ENCODE measurements around the gene TLDC2. TPM values are rescaled to one million over a fixed set of nuclear protein-coding genes. Genes with fewer than 3 reads are reported as not detected.

The TLDC2 gene
- polyA plus RNA-seq, 1 donor from 2014 or later = not detected

GRCh38 chr20:36861875-36862801 lies 13.8 kb upstream of the TLDC2 start:
- Histone ChIP-seq H3K4me2 (ENCODE audit: low read length) (peak overlapping the region; percentile 86), H3K9me2 (ENCODE audit: insufficient read depth, low read length) (no peaks in the 10 kb centered on the region), H3K9me3 (ENCODE audit: low read length) (no peaks in the 10 kb centered on the region), H3K4me3 (ENCODE audit: low read length) (peak overlapping the region; percentile 88), H3K27ac (ENCODE audit: low read length) (peak overlapping the region; percentile 9), H3F3A (ENCODE audit: insufficient read depth, low read length, poor library complexity, severe bottlenecking) (no peaks in the 10 kb centered on the region), H3K79me2 (replicated peaks; ENCODE audit: insufficient read depth, low read length) (peaks cover 53% of the 10 kb centered on the region), H3K36me3 (ENCODE audit: insufficient read depth, low read length) (no peaks in the 10 kb centered on the region), H3K27me3 (ENCODE audit: insufficient read depth, low read depth, low read length) (no peaks in the 10 kb centered on the region), H2AFZ (ENCODE audit: low read depth, low read length) (no peak overlapping the region), H3K9ac (ENCODE audit: low read length) (peak overlapping the region; percentile 80), H4K20me1 (ENCODE audit: insufficient read depth) (peaks cover 45% of the 10 kb centered on the region)
- no peak for TF ChIP-seq SMC3 (conservative IDR thresholded peaks at IDR 0.05; ENCODE audit: poor library complexity)
- no peak for TF ChIP-seq RAD21 (conservative IDR thresholded peaks at IDR 0.05)

- H3K4me3 ChIP-seq (ENCODE audit: low read length) = peak overlapping the region; percentile 88
- H3K36me3 ChIP-seq (ENCODE audit: insufficient read depth, low read length) = no peaks in the 10 kb centered on the region
- no peaks in the 10 kb centered on the region for H3F3A ChIP-seq (ENCODE audit: insufficient read depth, low read length, poor library complexity, severe bottlenecking)
- H3K79me2 ChIP-seq (replicated peaks; ENCODE audit: insufficient read depth, low read length) = peaks cover 43% of the 10 kb centered on the region
- no peak overlapping the region for H2AFZ ChIP-seq (ENCODE audit: low read depth, low read length)
- TF ChIP-seq EZH2 (IDR thresholded peaks at IDR 0.05; ENCODE audit: borderline replicate concordance, insufficient read depth, low read length, poor library complexity, severe bottlenecking) = no peak
- no peaks in the 10 kb centered on the region for H3K9me3 ChIP-seq (ENCODE audit: low read length)
- H3K27ac ChIP-seq (ENCODE audit: low read length) = no peak overlapping the region
- no peak overlapping the region for H3K4me2 ChIP-seq (ENCODE audit: low read length)
- H3K27me3 ChIP-seq (ENCODE audit: insufficient read depth, low read depth, low read length) = no peaks in the 10 kb centered on the region
- H3K9me2 ChIP-seq (ENCODE audit: insufficient read depth, low read length) = no peaks in the 10 kb centered on the region
- H4K20me1 ChIP-seq (ENCODE audit: insufficient read depth) = peaks cover 36% of the 10 kb centered on the region
- H3K9ac ChIP-seq (ENCODE audit: low read length) = peak overlapping the region; percentile 80
Measured at GRCh38 chr20:36862857-36863668, 12.9 kb upstream of the TLDC2 start.

- Histone ChIP-seq H3K9ac (ENCODE audit: low read length) (no peak overlapping the region), H3K27ac (ENCODE audit: low read length) (no peak overlapping the region), H3K4me2 (ENCODE audit: low read length) (no peak overlapping the region)
Measured at GRCh38 chr20:36865076-36865860, 10.7 kb upstream of the TLDC2 start.

More at GRCh38 chr20:36865076-36865860, 10.7 kb upstream of the TLDC2 start:
- no peak overlapping the region for H2AFZ ChIP-seq (ENCODE audit: low read depth, low read length)
- no peaks in the 10 kb centered on the region for H3K9me2 ChIP-seq (ENCODE audit: insufficient read depth, low read length)
- H3K27me3 ChIP-seq (ENCODE audit: insufficient read depth, low read depth, low read length) = no peaks in the 10 kb centered on the region
- H3K79me2 ChIP-seq (replicated peaks; ENCODE audit: insufficient read depth, low read length) = peaks cover 24% of the 10 kb centered on the region
- H3K4me3 ChIP-seq (ENCODE audit: low read length) = no peak overlapping the region
- no peaks in the 10 kb centered on the region for H3F3A ChIP-seq (ENCODE audit: insufficient read depth, low read length, poor library complexity, severe bottlenecking)
- no peak for TF ChIP-seq REST (IDR thresholded peaks at IDR 0.05; ENCODE audit: borderline replicate concordance)
- TF ChIP-seq SMC3 (conservative IDR thresholded peaks at IDR 0.05; ENCODE audit: poor library complexity) = no peak
- TF ChIP-seq EP300 (conservative IDR thresholded peaks at IDR 0.05; ENCODE audit: poor library complexity, severe bottlenecking) = no peak
- TF ChIP-seq EZH2 (IDR thresholded peaks at IDR 0.05; ENCODE audit: borderline replicate concordance, insufficient read depth, low read length, poor library complexity, severe bottlenecking) = no peak
- TF ChIP-seq RAD21 (conservative IDR thresholded peaks at IDR 0.05) = no peak
- no peak for TF ChIP-seq POLR2AphosphoS5 (IDR thresholded peaks at IDR 0.05)
- no peak for TF ChIP-seq MXI1 (conservative IDR thresholded peaks at IDR 0.05; ENCODE audit: poor library complexity, severe bottlenecking)
- TF ChIP-seq, protein P1, sequence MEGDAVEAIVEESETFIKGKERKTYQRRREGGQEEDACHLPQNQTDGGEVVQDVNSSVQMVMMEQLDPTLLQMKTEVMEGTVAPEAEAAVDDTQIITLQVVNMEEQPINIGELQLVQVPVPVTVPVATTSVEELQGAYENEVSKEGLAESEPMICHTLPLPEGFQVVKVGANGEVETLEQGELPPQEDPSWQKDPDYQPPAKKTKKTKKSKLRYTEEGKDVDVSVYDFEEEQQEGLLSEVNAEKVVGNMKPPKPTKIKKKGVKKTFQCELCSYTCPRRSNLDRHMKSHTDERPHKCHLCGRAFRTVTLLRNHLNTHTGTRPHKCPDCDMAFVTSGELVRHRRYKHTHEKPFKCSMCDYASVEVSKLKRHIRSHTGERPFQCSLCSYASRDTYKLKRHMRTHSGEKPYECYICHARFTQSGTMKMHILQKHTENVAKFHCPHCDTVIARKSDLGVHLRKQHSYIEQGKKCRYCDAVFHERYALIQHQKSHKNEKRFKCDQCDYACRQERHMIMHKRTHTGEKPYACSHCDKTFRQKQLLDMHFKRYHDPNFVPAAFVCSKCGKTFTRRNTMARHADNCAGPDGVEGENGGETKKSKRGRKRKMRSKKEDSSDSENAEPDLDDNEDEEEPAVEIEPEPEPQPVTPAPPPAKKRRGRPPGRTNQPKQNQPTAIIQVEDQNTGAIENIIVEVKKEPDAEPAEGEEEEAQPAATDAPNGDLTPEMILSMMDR (IDR thresholded peaks at IDR 0.05; ENCODE audit: poor library complexity, severe bottlenecking) = no peak
- no peak for TF ChIP-seq TAF1 (IDR thresholded peaks at IDR 0.05; ENCODE audit: low read depth)
- H3K36me3 ChIP-seq (ENCODE audit: insufficient read depth, low read length) = no peaks in the 10 kb centered on the region
- H4K20me1 ChIP-seq (ENCODE audit: insufficient read depth) = peaks cover 22% of the 10 kb centered on the region
- no peaks in the 10 kb centered on the region for H3K9me3 ChIP-seq (ENCODE audit: low read length)

Measured in neural cell (in vitro differentiated cells).